Prostate gland (tissue), 2 donors: ENCODE results near the gene C10orf53. TPM values are rescaled to one million over a fixed set of nuclear protein-coding genes. Genes with fewer than 3 reads are reported as not detected.

Experiments
- DNase-seq: peaks from one replicate; pipeline ENCODE4 v3.0.0-alpha.2; 2019; ENCODE audit warnings: low spot score
- H3K27ac ChIP-seq, 2 donors: fragments of 200-600 bp; sonication (generic); 2 replicates each; pipeline ENCODE4 v1.5.1; 2017 to 2019
- H3K27me3 ChIP-seq: fragments of 200-600 bp; sonication (generic); replicated peaks from 2 replicates; pipeline ENCODE4 v1.5.1; 2019; ENCODE audit not compliant: insufficient read depth
- H3K36me3 ChIP-seq, 2 donors: fragments of 200-600 bp; sonication (generic); 1 replicate in 1 of 2; 2 replicates in 1 of 2; pipeline versions ENCODE4 v1.5.1 to v1.8.1; 2017 to 2019
- H3K4me1 ChIP-seq: fragments of 200-600 bp; sonication (generic); replicated peaks from 2 replicates; pipeline ENCODE4 v1.5.1; 2019
- H3K4me3 ChIP-seq, 2 donors: fragments of 200-600 bp; sonication (generic); 2 replicates each; pipeline ENCODE4 v1.5.1; 2017 to 2019
- H3K9me3 ChIP-seq: fragments of 200-600 bp; sonication (generic); 2 replicates; pipeline ENCODE4 v1.5.1; 2017
- CTCF ChIP-seq, 4 experiments: fragments of 200-600 bp in 2 of 4; fragments of 450-650 bp in 2 of 4; sonication (generic) in 2 of 4; IDR thresholded peaks; 1 replicate in 3 of 4; 2 replicates in 1 of 4; pipeline ENCODE4 v1.5.1; 2016 to 2019; ENCODE audit warnings: antibody characterized with exemption in 4 of 4, mild to moderate bottlenecking in 2 of 4, moderate library complexity in 2 of 4
- POLR2A ChIP-seq: fragments of 450-650 bp; IDR thresholded peaks from one replicate; pipeline ENCODE4 v1.6.1; 2016; ENCODE audit warnings: antibody characterized with exemption, mild to moderate bottlenecking
- POLR2AphosphoS5 ChIP-seq: sonication (generic); formaldehyde crosslinking; IDR thresholded peaks from one replicate; pipeline ENCODE4 v1.6.1; 2017; ENCODE audit warnings: antibody characterized with exemption
- WGBS: methylation state at CpG from one replicate; pipeline ENCODE4 v1.1.5; 2018; 5-methylcytosine and 5-hydroxymethylcytosine counted together
- intact Hi-C: fragments of 100-400 bp; cut with DNase I; formaldehyde crosslinking; loops from one replicate; pipeline ENCODE4 v1.14.2; 2022
- total RNA-seq, 2 donors: library from RNA; depleted of rRNA; stranded (reverse); fragments of >200 nt; gene quantifications; one replicate each; pipeline ENCODE4 v1.1.0, GENCODE V29; 2016

Gene C10orf53
- total RNA-seq, 2 donors from 2014 or later: 1.5 TPM; not detected in 1

GRCh38 chr10:49645871-49646870 is 33.3 kb upstream of the C10orf53 start:
- DNase-seq: no peak
- Histone ChIP-seq H3K4me1 (no peaks in the 10 kb centered on the region), H3K27me3 (no peaks in the 10 kb centered on the region), H3K4me3 (no peak overlapping the region), H3K9me3 (no peaks in the 10 kb centered on the region), H3K27ac (no peak overlapping the region), H3K36me3 (no peaks in the 10 kb centered on the region)
- intact Hi-C loops: no loop called here
- 71% methylated on average over 17 of the region's 22 CpGs for WGBS
- no peak for TF ChIP-seq POLR2AphosphoS5
- no peak for TF ChIP-seq CTCF (IDR thresholded peaks at IDR 0.05)
- no peak for TF ChIP-seq POLR2A

- H3K36me3 ChIP-seq: no peaks in the 10 kb centered on the region
- no peak overlapping the region for H3K4me3 ChIP-seq
- no peak for DNase-seq
- H3K27me3 ChIP-seq: no peaks in the 10 kb centered on the region
- no peak for TF ChIP-seq CTCF (IDR thresholded peaks at IDR 0.05)
- WGBS: 86% methylated on average over 4 of the region's 4 CpGs
- no peaks in the 10 kb centered on the region for H3K4me1 ChIP-seq
- H3K27ac ChIP-seq: no peak overlapping the region
- intact Hi-C loops: no loop called here
- no peaks in the 10 kb centered on the region for H3K9me3 ChIP-seq
Observed at GRCh38 chr10:49647554-49647953, 31.9 kb upstream of the C10orf53 start.

GRCh38 chr10:49647985-49648795 is 31.3 kb upstream of the C10orf53 start:
- intact Hi-C loops: no loop called here
- no peaks in the 10 kb centered on the region for H3K4me1 ChIP-seq
- H3K9me3 ChIP-seq: no peaks in the 10 kb centered on the region
- no peak overlapping the region for H3K27ac ChIP-seq
- TF ChIP-seq POLR2A: no peak
- no peak for TF ChIP-seq POLR2AphosphoS5
- no peak for TF ChIP-seq CTCF (IDR thresholded peaks at IDR 0.05)
- no peak overlapping the region for H3K4me3 ChIP-seq
- 75% methylated on average over 18 of the region's 18 CpGs for WGBS
- no peaks in the 10 kb centered on the region for H3K36me3 ChIP-seq
- no peak for DNase-seq
- no peaks in the 10 kb centered on the region for H3K27me3 ChIP-seq

- Histone ChIP-seq H3K9me3 (no peaks in the 10 kb centered on the region), H3K36me3 (no peaks in the 10 kb centered on the region), H3K27me3 (no peaks in the 10 kb centered on the region), H3K27ac (no peak overlapping the region), H3K4me3 (no peak overlapping the region), H3K4me1 (no peaks in the 10 kb centered on the region)
- no peak for DNase-seq
- intact Hi-C loops: no loop called here
- TF ChIP-seq POLR2AphosphoS5 (no peak), POLR2A (no peak), CTCF (IDR thresholded peaks at IDR 0.05) (no peak)
- WGBS: 15% methylated on average over 17 of the region's 17 CpGs
Observed at GRCh38 chr10:49649294-49649693, 30.2 kb upstream of the C10orf53 start.
